Choroid plexus epithelial cell (primary cell): Measurements from ENCODE around the gene BMS1.

ENCODE experiments used
- DNase-seq: peaks from one replicate; pipeline ENCODE4 v3.0.0-alpha.2; 2010; ENCODE audit warnings: low read depth
- H3K4me3 ChIP-seq: 2 replicates; pipeline ENCODE4 v1.5.1; 2011; ENCODE audit warnings: low read depth, mild to moderate bottlenecking, control low read depth, low read length, moderate library complexity
- CTCF ChIP-seq: conservative IDR thresholded peaks from 2 replicates; pipeline ENCODE4 v1.5.1; 2011; ENCODE audit warnings: low read depth, mild to moderate bottlenecking, control low read depth, inconsistent platforms, low read length, moderate library complexity

BMS1 gene

GRCh38 chr10:42879380-42880254 is 97.0 kb downstream of the BMS1 start:
- H3K4me3 ChIP-seq = no peak overlapping the region
- TF ChIP-seq CTCF = no peak
- DNase-seq = no peak

GRCh38 chr10:42880255-42880620 is 97.6 kb downstream of the BMS1 start:
- DNase-seq = no peak
- no peak for TF ChIP-seq CTCF
- no peak overlapping the region for H3K4me3 ChIP-seq

- no peak for TF ChIP-seq CTCF
- no peak overlapping the region for H3K4me3 ChIP-seq
Measured at GRCh38 chr10:42882597-42882996, 100.0 kb downstream of the BMS1 start.

More at GRCh38 chr10:42882597-42882996, 100.0 kb downstream of the BMS1 start:
- DNase-seq = no peak
